Common myeloid progenitor, CD34-positive (primary cell): ENCODE measurements around the gene ADAMTSL2.

ENCODE experiments used
- CTCF ChIA-PET: fragments of 350-600 bp; sonication (Branson Sonifier 250); formaldehyde crosslinking; loops from one replicate; lab custom pipeline; 2021; ENCODE audit warnings: antibody characterized with exemption; lab: Charles Lee
- POLR2A ChIA-PET: fragments of 350-600 bp; sonication (Branson Sonifier 250); formaldehyde crosslinking; loops from one replicate; lab custom pipeline; 2021; ENCODE audit warnings: antibody characterized with exemption; lab: Charles Lee
- DNase-seq, 3 donors: peaks; one replicate each; pipeline versions ENCODE4 v3.0.0 to v3.0.0-alpha.2; 2013
- H3K27ac ChIP-seq, 2 experiments: 1 replicate in 1 of 2; 2 replicates in 1 of 2; pipeline ENCODE4 v1.7.0; 2013; ENCODE audit warnings: inconsistent platforms in 2 of 2, low read length in 2 of 2, mild to moderate bottlenecking in 2 of 2, low read depth in 1 of 2, moderate library complexity in 1 of 2; ENCODE audit not compliant: severe bottlenecking in 2 of 2, insufficient read depth in 1 of 2, poor library complexity in 1 of 2
- H3K27me3 ChIP-seq, 5 experiments: replicated peaks in 2 of 5; 1 replicate in 3 of 5; 2 replicates in 2 of 5; pipeline versions ENCODE4 v1.6.1 to v1.7.0; 2013; ENCODE audit warnings: low read length in 4 of 5, mild to moderate bottlenecking in 2 of 5, moderate library complexity in 2 of 5, inconsistent platforms in 1 of 5; ENCODE audit not compliant: insufficient read depth in 5 of 5, control insufficient read depth in 4 of 5
- H3K36me3 ChIP-seq, 4 experiments: 1 replicate in 2 of 4; 2 replicates in 2 of 4; pipeline versions ENCODE4 v1.6.1 to v1.7.0; 2013; ENCODE audit warnings: low read length in 3 of 4, control low read depth in 1 of 4, mild to moderate bottlenecking in 1 of 4; ENCODE audit not compliant: control insufficient read depth in 4 of 4, insufficient read depth in 4 of 4
- H3K4me1 ChIP-seq, 4 experiments: 1 replicate in 3 of 4; 2 replicates in 1 of 4; pipeline versions ENCODE4 v1.6.1 to v1.7.1; 2013; ENCODE audit warnings: low read length in 3 of 4, mild to moderate bottlenecking in 3 of 4, control low read depth in 1 of 4, inconsistent platforms in 1 of 4, moderate library complexity in 1 of 4; ENCODE audit not compliant: control insufficient read depth in 4 of 4, insufficient read depth in 4 of 4; ENCODE audit errors: control extremely low read depth in 1 of 4
- H3K4me3 ChIP-seq, 7 experiments: 1 replicate in 4 of 7; 2 replicates in 3 of 7; pipeline versions ENCODE4 v1.5.1 to v1.7.0; 2013; ENCODE audit warnings: mild to moderate bottlenecking in 7 of 7, low read length in 6 of 7, moderate library complexity in 6 of 7, inconsistent platforms in 2 of 7, low read depth in 2 of 7, control low read depth in 1 of 7; ENCODE audit not compliant: insufficient read depth in 4 of 7, control insufficient read depth in 1 of 7; ENCODE audit errors: extremely low read depth in 1 of 7
- H3K9me3 ChIP-seq, 5 experiments: 1 replicate in 4 of 5; 2 replicates in 1 of 5; pipeline versions ENCODE4 v1.6.1 to v1.7.1; 2013; ENCODE audit warnings: low read length in 4 of 5, mild to moderate bottlenecking in 2 of 5, inconsistent platforms in 1 of 5, low read depth in 1 of 5, moderate library complexity in 1 of 5; ENCODE audit not compliant: control insufficient read depth in 4 of 5, insufficient read depth in 2 of 5; ENCODE audit errors: control extremely low read depth in 1 of 5
- WGBS: methylation state at CpG from one replicate; pipeline ENCODE4 v1.1.5; 2013; ENCODE audit not compliant: insufficient coverage; 5-methylcytosine and 5-hydroxymethylcytosine counted together

Gene ADAMTSL2

DNA sequence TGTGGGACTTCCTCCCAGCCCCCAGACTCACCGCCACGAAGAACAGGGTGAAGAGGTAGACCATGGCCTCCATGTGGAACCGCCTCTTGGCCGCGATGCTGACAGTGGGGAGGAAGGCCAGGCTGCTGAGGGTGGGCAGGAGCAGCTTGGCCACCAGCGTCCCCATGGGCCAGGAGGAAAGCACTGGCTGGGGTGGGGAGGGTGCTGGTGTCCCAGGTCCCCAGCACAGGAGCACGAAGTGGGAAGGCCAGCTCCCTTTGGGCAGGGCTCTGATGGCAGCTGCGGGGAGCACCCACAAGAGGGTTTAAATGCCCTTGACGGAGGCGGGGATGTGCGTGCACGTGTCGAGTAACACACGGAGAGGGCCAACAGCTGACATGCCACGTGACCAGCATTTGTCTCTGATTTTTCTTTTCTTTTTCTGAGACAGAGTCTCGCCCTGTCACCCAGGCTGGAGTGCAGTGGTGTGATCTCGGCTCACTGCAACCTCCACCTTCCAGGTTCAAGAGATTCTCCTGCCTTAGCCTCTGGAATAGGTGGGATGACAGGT lies 9.8 kb upstream of the ADAMTSL2 start, which contains the start of gene MYMK:
MYMK (minus strand) TSS at position 281 of the 550 bp plus-strand sequence; CDS start at position 166, 115 bp downstream.
- Histone ChIP-seq H3K36me3 (no peaks in the 10 kb centered on the region), H3K4me3 (peak within 1 kb of the TSS in 1 of 7 experiments; percentile 11), H3K9me3 (no peaks in the 10 kb centered on the region), H3K4me1 (peaks cover 0 to 11% (median 7%) of the 10 kb centered on the region in 4 experiments), H3K27me3 (no peaks in the 10 kb centered on the region), H3K27ac (no peak within 1 kb of the TSS)
- ChIA-PET CTCF (interaction anchor here (1.6 kb wide), 1 partner anchor 8 kb away, joined by 7 read pairs; no protein-coding TSS in a partner anchor), POLR2A (no interaction called here)
- 98% methylated on average over 16 of the region's 17 CpGs for WGBS
- DNase-seq: no peak

DNA sequence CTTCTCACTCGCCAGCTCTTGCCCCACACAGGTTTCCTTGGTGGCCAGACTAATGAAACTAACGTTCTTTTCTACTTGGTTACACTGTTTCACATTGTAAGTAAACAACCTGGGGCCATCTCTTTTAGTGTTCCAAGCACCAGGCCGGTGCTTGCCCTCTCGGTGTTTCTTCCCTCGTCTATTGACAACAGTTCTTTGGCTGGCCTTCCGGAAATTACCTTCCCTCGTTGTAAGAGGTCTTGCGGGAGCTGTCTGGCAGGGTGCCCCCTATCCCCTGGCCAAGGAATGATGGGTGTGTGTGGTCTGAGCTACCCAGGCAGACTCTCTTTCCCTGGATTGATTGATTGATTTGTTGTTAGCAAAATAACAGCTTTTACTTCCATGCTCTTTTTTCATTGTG lies 8.8 kb upstream of the ADAMTSL2 start:
- DNase-seq: no peak
- Histone ChIP-seq H3K27ac (no peak overlapping the region), H3K36me3 (no peaks in the 10 kb centered on the region), H3K27me3 (no peaks in the 10 kb centered on the region), H3K9me3 (no peaks in the 10 kb centered on the region), H3K4me3 (no peak overlapping the region), H3K4me1 (peaks cover 0 to 11% (median 7%) of the 10 kb centered on the region in 4 experiments)
- CTCF ChIA-PET: no interaction called here
- 96% methylated on average over 8 of the region's 8 CpGs for WGBS
- POLR2A ChIA-PET: no interaction called here

DNA sequence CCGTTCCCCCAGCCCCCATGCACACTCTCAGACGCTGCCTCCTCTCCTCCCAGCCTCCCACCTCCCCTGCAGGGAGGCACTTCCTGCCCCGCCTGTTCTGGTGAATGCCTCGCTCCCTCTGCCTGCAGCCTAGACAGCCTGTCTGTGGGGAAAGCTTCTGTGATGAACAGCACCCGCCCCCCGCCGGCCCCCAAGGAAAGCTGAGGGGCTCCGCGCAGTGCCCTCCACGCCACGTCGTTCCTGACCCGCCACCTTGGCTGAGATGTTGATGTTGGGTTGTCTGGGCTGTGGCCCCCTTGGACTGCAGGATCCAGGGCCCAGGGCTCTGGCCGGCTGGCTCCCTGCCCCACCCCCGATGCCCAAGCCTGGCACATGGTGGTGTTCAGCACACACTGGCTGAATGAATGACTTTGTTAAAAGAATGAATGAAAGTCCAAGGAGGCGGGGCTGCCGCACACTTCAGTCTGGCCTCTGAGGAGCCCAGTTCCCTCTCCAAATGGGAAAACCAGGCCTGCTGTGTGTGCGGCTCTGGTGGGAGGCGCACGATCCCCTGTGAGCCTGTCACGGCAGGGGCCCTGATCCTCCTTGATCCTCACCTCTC lies 7.7 kb upstream of the ADAMTSL2 start:
- DNase-seq: no peak

DNA sequence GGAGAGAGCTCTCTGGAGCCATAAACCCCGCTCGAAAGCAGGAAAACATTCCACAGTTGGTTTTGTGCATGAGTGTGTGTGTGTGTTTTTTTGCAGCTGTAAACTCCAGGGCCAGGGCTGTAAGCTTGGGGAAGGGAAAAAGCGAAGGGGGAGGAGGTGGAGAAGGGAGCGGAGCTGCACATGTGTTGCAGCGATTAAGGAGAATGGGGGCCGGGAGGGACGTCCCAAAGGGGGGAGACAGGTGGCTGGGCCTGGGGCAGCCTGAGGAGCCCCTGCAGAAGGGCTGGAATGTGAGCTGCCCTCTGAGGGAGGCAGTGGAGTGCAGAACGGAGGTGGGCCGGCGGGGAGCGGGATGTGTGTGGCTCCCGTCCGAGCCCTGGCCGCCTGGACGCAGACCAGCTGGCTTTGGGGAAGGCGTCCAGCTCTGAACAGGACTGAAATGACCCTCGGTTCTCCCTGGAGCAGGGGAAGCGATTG lies 7.0 kb upstream of the ADAMTSL2 start:
- H3K4me3 ChIP-seq: no peak overlapping the region
- peaks cover 0 to 11% (median 9%) of the 10 kb centered on the region in 4 experiments for H3K4me1 ChIP-seq
- CTCF ChIA-PET: interaction anchor here (1.2 to 1.5 kb wide), 3 partner anchors 9 to 200 kb away, joined by 3 to 4 read pairs (median 3); no protein-coding TSS in a partner anchor
- no peaks in the 10 kb centered on the region for H3K36me3 ChIP-seq
- 90% methylated on average over 14 of the region's 18 CpGs for WGBS
- no peaks in the 10 kb centered on the region for H3K9me3 ChIP-seq
- POLR2A ChIA-PET: interaction anchor here (0.5 kb wide), 1 partner anchor 151 kb away, joined by 4 read pairs; no protein-coding TSS in a partner anchor
- H3K27me3 ChIP-seq: no peaks in the 10 kb centered on the region
- no peak overlapping the region for H3K27ac ChIP-seq
- no peak for DNase-seq

More for the DNA sequence above, 7.7 kb upstream of the ADAMTSL2 start:
- CTCF ChIA-PET: interaction anchor here (1.2 to 1.5 kb wide), 2 partner anchors 23 to 200 kb away, joined by 3 read pairs; no protein-coding TSS in a partner anchor
- Histone ChIP-seq H3K27me3 (no peaks in the 10 kb centered on the region), H3K4me1 (peaks cover 0 to 11% (median 7%) of the 10 kb centered on the region in 4 experiments), H3K36me3 (no peaks in the 10 kb centered on the region), H3K27ac (no peak overlapping the region), H3K9me3 (no peaks in the 10 kb centered on the region), H3K4me3 (no peak overlapping the region)
- POLR2A ChIA-PET: interaction anchor here (0.5 kb wide), 1 partner anchor 150 kb away, joined by 4 read pairs; no protein-coding TSS in a partner anchor
- WGBS: 61% methylated on average over 13 of the region's 21 CpGs

DNA sequence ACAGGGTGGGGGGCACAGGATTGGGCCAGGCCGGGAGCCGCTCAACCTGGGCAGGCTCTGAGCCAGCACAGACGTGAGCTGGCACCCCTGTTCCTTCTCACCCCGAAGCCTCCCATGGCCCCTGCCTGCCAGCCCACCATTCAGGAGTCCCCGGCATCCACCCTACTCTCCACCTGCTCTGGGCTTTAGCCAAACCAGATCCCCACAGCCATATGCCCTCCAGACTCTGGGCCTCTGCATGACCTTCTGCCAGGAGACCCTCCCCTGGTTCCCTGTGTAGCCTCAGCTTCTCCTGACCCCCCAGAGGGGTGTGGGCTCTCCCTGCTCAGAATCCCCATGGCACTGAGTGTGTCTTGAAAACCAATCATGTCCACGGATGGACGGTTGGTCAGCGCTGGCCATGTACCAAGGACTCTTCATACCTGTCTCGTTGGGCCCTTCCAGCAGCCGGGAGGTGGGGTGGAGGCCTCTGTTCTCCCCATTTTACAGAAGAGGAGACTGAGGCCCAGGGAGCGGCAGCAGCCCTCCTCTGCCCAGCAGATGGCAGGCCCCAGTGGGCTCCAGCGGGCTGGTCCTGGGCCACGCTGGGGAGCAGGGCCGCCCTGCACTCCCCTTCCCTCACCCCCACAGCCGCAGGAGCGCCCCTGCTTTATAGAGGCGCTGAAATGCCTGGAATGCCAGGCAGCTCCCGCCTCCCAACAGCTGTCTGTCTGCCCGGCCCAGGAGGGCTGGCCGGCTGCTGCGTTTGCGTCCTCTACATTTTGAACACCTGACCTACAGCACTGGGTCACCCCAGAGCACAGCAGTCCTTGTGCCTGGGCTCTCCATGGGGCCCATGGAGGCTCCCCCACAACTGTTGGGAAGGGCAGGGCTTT lies 6.3 kb upstream of the ADAMTSL2 start:
- ChIA-PET CTCF (interaction anchor here (1.2 to 1.4 kb wide), 2 partner anchors 9 to 199 kb away, joined by 3 to 4 read pairs; no protein-coding TSS in a partner anchor), POLR2A (no interaction called here)
- no peak overlapping the region for H3K4me3 ChIP-seq
- peaks cover 0 to 17% (median 16%) of the 10 kb centered on the region in 4 experiments for H3K4me1 ChIP-seq
- H3K27ac ChIP-seq: no peak overlapping the region
- DNase-seq: no peak
- H3K36me3 ChIP-seq: no peaks in the 10 kb centered on the region
- peaks cover 0 to under 1% (median 0%) of the 10 kb centered on the region in 5 experiments for H3K27me3 ChIP-seq
- no peaks in the 10 kb centered on the region for H3K9me3 ChIP-seq
- WGBS: 92% methylated on average over 20 of the region's 22 CpGs

DNA sequence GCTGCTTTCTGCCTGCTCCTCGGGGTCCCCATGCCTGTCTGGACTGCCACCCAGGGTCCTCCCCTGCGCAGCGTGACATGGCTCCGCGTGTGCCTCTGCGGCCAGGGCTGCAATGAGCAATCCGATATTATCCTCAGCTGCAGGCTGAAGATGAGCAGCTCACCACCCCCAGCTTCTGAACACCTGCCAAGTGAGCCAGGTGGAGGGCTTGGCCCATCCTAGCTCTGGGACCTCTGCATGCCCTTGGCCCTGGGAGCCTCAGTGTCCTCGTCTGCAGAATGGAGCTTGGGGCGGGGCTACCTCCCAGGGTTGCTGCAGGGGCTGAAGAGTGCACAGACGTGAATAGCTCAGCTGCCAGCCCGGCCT lies 5.6 kb upstream of the ADAMTSL2 start:
- Histone ChIP-seq H3K27ac (no peak overlapping the region), H3K36me3 (no peaks in the 10 kb centered on the region), H3K4me3 (no peak overlapping the region), H3K27me3 (peaks cover 0 to 7% (median 3%) of the 10 kb centered on the region in 5 experiments), H3K9me3 (no peaks in the 10 kb centered on the region), H3K4me1 (peaks cover 0 to 23% (median 20%) of the 10 kb centered on the region in 4 experiments)
- DNase-seq: no peak
- 96% methylated on average over 6 of the region's 11 CpGs for WGBS
- ChIA-PET CTCF (interaction anchor here (0.9 to 1.2 kb wide), 2 partner anchors 10 to 12 kb away, joined by 3 to 4 read pairs; no protein-coding TSS in a partner anchor), POLR2A (interaction anchor here (1.2 kb wide), 1 partner anchor 11 kb away, joined by 3 read pairs; no protein-coding TSS in a partner anchor)
